CD4-positive, alpha-beta T cell treated with Interleukin-2 at 100 ng/mL for 4 hours (primary cell): ENCODE results near the gene ZNF436.
A peak's percentile ranks its signal among the peaks of the same experiment; 100 is the strongest.
"Not testable (repeated sequence)": the region's sequence is repeated elsewhere in the genome, so short reads cannot be mapped to it uniquely, and the experiment has no call there.

Experiments used
- DNase-seq: peaks from one replicate; pipeline ENCODE4 v3.0.0-alpha.2; 2020; ENCODE audit warnings: low spot score

ZNF436 gene

DNA sequence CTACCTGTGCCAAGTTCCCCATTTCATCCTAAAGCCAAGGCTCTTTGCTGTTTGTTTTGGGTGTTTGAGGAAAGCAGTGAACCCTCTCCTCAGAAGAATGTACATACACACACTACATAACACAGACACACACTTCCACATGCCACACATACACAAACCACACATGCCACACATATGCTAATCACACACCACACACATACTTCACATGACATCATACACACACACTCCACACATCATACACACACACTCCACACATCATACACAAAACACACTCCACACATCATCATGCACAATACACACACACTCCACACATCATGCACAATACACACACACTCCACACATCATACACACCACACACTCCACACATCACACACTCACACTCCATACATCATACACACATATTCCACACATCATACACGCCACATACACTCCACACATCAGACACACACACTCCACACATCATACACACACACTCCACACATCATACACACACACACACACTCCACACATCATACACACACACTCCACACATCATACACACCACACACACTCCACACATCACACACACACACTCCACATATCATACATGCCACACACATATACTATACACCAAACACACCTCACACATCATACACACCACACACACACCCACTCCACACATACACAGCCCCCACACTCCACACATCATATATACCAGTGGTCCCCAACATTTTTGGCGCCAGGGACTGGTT, 22.7 kb upstream of the ZNF436 start:
- no peak for DNase-seq

DNA sequence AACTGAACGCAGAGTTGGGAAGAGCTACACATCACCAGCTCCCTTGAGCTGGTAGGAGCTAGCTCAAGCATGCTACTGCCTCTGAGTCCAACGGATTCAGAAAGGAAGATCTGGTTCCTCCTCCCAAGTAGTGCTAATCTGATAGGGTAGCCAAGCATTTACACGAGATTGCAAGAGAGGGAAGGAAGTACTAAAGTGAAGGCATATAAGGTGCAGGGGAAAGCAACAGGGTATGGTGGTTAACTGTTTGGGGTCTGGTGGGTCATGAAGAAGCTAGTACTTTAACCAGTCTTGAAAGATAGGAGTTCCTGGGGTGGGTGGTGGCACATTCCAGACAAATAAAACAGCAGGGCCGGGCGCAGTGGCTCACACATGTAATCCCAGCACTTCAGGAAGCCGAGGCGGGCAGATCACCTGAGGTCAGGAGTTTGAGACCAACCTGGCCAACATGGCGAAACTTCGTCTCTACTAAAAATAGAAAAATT, 20.2 kb upstream of the ZNF436 start:
- no peak for DNase-seq

DNA sequence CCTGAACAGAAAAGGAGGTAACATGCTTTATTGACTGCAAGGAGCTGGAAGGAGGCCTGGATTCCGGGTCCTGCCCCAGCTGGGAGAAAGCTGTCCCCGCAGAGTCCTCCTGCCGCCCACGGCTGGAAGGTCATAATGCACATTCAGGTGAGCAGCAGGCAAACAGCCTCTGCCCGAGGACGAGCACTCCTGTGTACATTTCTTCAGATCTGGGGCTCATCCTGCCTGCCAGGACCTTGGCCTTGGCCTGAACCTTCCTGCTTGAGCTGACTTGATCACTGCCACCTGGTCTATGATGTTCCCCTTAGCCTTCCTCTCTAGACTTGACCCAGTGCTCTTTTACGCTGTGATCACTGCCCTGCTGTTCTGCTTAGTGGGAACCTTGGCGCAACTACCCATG, 17.9 kb upstream of the ZNF436 start:
- no peak for DNase-seq

DNA sequence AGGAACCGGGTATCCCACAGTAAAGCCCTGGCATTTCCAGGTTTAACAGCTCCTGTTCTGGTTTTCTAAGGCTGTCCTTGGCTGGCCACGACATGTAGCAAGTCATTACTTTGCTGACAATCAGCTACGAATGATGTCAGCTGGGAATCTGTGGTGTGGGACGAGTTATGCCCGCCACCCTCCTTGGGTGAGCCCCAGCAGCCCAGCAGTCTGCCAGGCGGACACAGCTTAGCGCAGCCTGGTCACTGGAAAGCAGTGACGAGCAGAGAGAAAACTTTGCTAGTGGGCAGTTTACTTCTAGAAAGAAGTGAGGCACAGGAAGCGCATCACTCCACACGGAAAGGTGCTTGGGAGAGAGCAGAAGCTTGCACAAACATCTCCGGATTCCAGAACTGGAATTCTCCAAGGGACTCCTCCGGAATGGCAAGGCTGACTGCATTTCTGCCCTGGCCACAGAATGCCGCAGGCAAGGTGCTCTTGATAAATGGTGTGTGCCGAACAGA, 15.5 kb upstream of the ZNF436 start:
- no peak for DNase-seq

DNA sequence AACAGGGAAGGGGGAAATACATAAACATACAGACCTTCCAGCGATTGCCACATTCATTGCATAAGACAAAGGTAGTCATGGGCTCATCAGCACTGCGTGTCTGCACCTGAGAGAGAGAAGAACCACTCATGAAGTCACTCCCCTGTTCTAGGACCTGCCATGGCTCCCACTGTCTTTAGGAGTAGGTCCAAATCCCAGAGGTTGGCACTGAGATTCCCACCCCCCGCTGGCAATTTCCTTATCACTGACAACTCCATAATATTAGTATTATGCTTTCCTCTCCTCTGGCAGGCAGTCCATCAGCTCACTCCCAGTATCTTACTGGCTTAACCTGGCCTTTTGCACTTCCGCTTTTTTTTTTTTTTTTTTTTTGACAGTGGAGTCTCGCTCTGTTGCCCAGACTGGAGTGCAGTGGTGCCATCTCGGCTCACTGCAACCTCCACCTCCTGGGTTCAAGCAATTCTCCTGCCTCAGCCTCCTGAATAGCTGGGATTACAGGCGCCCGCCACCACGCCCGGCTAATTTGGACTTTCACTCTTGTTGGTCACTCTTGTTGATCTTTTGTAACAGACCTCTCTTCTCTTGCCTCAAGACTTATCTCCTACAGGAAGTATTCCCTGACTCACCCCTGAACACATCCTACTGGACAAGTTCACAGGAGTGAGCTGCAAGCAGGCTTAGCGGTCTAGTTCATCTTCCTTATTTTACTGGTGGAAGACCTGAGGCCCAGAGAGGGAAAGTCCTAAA, 14.8 kb upstream of the ZNF436 start:
- DNase-seq = no peak

DNA sequence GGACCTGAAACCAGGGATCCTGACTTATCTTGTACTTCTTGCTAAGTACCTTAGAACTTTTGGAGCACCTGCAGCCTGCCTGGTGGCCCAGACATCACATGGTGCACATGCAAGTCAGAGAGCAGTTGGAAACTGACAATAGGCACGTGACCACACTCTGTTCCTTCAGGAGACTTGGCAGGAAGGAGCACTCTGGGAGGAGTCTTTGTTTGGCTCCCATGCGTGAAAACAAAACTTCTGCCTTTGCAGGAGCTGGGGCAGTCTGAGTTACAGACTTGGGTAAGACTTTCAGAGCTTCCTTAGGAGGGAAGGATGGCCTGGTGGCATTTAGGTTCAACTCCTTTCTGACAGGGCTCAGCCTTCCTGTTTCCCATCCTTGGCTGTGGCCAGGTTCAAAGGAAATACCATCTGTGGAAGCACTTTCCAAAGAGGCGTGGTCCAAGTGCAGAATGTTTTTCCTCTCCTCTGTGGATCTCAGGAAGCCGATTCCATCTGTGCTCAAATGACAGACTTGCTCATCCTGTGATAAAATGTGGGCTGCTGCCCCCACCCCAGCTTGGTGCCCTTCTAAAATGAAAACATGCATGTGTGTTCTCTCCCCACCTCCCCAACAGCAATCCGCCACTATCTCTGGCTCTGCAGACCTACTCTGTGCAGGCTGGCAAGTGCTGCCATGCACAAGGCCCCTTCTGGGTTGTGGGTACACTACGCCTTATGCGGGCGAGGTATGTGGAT, 14.1 kb upstream of the ZNF436 start:
- DNase-seq = no peak

DNA sequence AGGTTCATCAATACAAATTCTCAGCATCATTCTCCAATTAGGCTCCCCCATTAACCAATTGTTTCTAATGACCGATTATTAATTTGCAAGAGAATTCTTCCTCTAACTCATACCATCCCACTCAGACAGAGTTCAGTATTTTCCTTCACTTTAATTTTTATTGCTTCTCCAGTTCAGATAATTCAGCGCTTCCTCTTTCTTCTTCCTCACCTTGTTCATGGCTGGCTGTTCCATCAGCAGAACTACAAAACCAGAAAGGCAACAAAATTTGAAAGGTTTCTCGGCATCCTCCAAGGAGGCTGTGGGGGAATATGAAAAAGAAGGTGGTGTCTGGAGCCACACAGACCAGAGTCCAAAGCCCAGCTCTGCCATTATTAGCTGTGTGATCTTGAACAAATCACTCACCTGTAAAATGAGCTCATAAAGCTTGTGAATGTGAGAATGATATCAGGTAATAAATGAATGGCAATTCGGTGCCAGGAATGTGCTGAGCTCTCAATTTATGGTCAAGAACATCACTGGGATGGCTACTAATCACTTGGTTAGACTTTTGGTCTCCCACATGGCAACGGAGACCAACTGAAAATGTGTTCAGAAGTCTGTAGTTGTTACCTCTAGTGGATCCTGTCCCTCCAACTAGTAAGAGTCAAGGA, 11.7 kb upstream of the ZNF436 start:
- no peak for DNase-seq

DNA sequence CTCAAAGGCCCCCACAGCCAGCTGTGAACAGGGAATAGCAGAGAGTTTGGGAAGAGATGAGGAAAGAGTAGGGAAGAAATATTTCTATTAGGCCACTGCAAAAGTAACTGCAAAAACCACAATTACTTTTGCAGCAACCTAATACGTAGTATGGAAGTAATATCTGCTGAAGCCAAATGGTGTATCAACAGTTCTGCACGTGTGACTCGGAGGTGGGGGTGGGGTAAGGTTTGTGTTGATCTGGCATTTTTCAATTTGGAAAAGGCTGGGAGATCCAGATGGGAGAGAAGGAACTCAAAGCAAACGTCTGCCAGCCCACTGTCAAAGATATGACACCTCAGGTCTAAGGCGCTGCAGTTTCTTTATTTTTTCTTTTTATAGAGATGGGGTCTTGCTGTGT, 11.1 kb upstream of the ZNF436 start:
- DNase-seq = no peak

DNA sequence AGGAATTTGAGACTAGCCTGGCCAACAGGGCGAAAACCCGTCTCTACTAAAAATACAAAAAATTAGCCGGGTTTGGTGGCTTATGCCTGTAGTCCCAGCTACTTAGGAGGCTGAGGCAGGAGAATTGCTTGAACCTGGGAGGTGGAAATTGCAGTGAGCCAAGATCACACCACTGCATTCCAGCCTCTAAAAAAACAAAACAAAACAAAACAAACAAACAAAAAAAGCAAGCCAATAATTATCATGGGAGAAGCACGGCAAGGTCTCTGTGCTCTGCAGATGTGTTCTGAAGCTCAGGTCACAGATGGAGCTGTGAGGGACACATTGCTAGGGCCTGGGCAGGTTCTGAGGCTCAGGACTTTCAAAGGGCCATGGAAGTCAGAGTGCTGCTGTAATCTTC, 10.6 kb upstream of the ZNF436 start:
- not testable (repeated sequence) for DNase-seq

DNA sequence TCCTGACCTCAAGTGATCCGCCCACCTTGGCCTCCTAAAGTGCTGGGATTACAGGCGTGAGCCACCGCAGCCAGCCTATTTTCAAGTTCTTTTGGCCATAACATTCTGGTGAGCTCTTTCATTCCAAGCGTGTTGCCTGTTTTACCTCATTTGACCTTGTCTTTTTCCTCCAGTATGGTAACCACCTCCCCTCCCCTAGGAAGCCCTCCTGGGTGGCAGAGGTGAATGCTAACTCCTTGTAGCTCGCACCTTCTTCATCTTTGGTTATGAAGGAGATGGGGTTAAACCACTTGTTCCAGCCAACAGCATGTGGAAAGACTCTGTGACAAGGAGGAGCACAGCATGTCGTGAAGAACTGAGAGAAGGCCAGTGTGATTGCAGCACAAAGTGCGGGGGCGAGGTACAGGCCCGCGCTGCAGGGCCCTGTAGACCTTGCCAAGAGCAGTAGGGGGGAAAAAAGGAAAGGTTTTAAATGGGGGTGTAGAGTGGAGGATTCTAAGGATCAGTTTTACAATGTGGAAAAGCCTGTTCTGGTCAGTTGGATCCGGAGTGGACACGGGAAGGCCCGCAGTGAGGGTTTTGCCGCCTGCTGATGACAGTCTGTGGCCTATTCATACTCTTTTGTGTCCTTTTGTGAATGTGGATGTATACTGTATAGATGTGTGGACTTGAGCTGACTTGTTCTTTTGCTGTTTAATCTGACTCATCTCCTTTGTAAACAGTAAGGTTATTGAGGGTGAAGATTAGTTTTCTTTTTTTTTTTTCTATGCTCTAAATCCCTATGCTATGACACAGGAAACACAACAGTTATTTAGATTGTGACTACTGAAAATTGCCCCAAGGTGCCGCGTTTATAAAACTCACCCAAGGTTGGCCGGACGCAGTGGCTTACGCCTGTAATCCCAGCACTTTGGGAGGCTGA, 7.5 kb upstream of the ZNF436 start:
- DNase-seq = no peak

DNA sequence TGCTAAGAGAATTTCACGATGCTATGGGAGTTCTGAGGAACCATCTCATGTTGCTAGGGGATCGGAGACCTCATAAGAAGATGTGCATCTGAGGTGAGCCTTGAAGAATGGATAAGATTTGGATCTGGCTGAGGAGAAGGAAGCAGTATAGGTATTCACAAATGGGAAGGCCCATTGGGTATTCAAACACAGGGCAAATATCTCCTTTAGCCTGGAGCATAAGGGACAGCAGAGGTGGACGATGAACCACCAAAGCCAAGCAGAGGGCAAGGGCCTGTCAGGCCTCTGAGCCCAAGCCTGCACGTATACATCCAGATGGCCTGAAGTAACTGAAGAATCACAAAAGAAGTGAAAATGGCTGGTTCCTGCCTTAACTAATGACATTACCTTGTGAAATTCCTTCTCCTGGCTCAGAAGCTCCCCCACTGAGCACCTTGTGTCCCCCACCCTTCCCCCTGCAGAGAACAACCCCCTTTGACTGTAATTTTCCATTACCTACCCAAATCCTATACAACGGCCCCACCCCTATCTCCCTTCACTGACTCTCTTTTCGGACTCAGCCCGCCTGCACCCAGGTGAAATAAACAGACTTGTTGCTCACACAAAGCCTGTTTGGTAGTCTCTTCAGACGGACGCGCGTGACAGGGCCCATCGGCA, 4.6 kb upstream of the ZNF436 start:
- DNase-seq = not testable (repeated sequence)

DNA sequence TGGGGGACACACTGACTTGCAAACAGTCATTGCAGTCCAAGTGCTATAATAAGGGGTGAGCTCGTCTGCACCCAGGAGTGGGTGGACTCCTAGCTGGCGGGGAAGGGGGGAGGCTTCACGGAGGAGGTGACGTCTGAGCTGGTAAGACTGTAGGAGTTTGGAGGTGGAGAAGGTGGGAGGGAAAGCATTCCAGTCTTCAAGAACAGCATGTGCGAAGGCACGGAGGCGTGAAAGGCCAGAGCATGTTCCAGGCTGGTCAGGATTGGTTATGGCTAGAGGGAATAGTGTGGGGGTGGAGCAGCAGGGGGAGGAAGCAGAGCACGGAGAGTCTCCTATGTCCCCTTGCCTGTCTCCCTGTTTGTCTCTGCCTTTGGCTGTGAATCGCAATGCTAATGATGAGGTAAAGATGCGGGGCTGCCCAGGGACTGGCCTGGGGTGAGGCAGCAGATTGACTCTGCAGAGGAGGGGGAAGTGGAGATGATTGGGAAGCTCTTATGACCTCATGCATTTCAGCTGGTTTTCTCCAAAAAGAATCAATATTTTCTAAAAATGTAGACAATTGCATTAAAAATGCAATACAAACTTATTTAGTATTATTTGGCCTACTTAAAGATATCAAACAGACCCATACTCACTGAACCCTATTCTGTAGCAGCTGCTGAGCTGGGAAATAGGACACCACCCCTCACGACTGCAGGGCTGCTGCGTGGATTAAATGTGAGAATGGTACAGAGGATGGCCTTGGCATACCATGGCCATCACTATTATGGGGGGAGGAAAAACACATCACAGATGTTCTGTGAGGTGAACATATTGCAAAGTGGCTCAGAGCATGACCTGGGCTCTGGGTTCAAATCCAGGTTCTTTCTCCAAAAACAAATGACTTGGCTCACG, 2.6 kb upstream of the ZNF436 start:
- no peak for DNase-seq

DNA sequence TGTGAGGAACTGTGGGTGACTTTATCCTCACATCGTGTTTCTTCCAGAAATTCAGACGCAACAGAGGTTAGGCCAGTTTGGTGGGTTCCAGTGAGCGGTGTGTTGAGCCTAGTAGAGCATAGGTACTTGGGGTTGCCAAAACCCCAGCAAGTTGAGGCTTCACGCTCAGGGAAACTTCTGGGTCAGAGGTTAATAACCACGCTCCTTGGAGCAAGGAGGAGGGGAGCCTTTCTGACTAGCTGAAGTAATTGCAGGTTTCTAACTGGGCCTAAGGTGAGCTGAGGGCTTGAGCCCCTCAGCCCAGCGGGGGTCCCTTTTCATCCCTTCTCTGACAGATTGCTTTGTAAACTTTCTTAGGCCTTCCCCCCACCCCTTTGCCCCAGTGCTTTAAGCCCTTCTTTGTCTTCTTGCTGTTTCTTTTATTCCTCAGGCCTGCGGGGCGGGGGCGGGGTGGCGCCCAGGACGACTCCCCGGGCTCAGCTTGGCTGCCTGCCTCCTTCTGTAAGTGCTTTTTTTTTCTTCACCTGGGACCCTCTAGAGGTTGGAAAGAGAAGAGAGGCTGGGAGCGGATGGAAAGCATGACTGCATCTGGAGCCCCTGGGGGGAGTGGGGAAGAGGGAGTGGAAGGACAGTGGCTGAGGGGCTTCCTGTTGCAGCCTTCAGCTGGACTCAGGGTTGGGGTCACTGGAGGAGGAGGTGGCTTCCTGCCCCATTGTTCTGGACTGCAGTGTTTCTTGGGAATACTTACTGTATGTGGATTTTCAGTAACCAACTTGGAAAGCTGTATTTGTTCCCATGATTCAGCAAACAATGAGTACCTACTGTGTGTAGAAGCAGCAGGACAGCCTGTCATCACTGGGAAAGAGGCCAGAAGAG, 1.3 kb upstream of the ZNF436 start:
- DNase-seq = no peak

DNA sequence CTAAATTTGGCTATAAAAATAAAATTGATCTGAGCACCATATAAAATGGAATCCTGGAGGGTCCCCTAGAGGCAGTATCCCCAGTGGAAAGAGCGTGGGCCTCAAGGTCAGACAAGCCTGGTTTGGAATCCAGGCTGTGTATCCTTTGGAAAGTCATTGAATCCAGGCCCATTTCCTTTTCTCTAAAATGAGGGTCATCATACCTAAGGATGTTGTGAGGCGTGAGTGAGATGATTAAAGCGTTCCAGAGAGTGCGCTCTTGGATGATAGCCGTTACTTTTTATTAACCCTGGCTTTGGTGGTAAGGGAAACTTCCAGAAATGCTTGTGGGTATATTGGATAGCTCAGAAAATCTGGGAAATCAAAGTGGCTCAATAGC, 683 bp upstream of the ZNF436 start:
- no peak for DNase-seq

DNA sequence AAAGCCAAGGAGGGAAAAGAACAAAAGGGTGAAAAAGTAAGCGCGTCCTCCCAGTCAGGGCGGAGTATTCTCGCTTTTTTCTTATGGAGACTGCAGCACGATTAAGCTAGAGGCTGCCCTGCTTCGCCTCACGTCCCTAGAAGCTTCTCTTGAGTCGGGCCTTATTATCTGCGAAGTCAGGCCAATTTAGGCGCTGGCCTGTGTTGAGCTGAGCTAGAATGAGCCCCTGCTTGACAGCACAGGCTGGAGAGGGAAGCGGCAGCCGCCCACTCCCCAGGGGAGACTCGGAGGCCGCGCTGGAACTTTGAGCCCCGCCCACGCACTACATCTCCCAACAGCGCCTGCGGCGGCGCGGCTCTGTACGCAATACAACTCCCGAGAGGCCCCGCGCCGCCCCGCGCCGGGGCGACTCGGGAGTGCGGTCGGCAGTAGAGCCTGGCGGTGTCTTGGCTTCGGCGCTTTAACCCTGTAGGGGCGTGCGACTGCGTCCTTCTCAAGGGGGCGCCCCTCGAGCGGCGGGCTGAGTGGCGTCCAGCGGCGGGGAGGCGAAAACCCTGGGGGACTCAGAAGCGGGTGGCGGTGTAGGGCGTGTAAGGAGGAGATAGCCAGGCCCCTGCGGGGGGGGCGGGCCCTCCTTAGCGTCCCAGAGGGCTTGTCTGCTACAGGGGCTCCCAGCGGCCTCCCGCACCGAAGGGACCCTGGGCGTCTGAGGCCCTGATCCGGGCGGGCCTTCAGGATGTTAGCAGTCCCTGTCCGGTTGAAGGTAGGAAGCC, 888 bp downstream of the ZNF436 start:
- peak; percentile 82 for DNase-seq

DNA sequence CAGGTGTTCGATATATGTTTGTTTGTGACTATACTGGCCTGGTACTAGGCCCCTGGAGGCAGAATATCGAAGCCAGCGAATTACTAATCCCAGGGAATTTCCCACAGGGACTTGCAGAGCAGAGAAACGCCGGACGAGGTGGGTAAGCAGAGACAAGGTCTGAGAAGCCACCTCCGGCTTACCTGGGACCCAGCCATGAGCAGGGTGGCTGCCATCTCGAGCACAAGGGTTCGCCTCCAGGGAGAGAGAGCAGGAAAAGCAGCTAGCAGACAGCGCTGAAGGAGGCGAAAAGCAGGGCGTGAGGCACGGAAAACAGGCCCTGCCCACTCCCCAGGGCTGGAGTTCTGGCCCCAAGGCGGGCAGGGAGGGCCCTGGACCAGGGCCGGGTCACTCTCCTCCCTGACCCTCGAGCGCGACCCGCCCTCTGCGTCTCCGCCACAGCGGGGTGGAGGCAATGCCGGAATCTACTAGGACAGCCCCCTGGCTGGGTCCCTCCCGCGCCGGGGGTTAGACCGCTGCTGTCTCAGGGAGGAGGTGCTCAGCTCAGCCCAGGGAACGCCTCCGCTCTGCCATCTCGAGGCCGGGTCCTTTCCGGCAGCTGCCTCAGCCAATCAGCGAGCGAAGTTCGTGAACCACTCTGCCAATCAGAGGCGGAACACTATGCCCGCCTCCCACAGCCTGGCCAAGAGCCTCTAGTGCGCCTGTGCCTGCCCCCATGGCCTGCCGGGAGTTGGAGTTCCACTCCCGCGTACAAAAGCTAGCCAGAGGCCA, 1.7 kb downstream of the ZNF436 start:
- DNase-seq = peak; percentile 99

DNA sequence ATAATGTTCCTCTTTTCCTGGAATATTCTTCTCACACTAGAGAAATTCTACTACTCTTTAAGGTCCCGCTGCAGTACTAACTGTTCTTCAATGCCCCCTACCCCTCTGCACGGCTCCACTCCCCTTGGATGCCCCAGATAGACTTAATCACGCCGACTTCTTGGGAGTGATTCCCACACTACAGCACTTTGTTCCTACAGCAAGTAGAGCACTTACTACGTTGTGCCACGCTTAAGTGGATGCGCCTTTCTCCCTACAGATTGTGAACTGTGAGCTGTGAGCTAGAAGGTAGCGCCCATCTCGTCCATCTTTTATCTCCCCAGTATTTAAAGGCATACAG, 2.2 kb downstream of the ZNF436 start:
- DNase-seq = no peak
